Psoas muscle (tissue), 8 donors: ENCODE results near the gene EPO. TPM values are rescaled to one million over a fixed set of nuclear protein-coding genes. Genes with fewer than 3 reads are reported as not detected.

ENCODE experiments used
- ATAC-seq, 4 donors: fragments of 200-7000 bp; cut with Tn5 transposase; one replicate each; pipeline ENCODE4 v1.9.1; 2020; ENCODE audit warnings: moderate library complexity in 3 of 4, mild to moderate bottlenecking in 2 of 4
- DNase-seq, 2 donors: peaks; one replicate each; pipeline ENCODE4 v3.0.0-alpha.2; 2020
- H3K27ac ChIP-seq: fragments of 200-600 bp; one replicate; pipeline ENCODE4 v1.8.0; 2022
- H3K27me3 ChIP-seq, 3 donors: fragments of 200-600 bp in 1 of 3; one replicate each; pipeline versions ENCODE4 v1.6.1 to v1.8.0; 2013 to 2022; ENCODE audit warnings: low read length in 2 of 3, mild to moderate bottlenecking in 2 of 3, moderate library complexity in 1 of 3; ENCODE audit not compliant: insufficient read depth in 3 of 3
- H3K36me3 ChIP-seq, 2 donors: fragments of 200-600 bp in 1 of 2; one replicate each; pipeline versions ENCODE4 v1.6.1 to v1.8.0; 2013 to 2022; ENCODE audit warnings: low read depth in 1 of 2, mild to moderate bottlenecking in 1 of 2, moderate library complexity in 1 of 2; ENCODE audit not compliant: insufficient read depth in 1 of 2
- H3K4me1 ChIP-seq: fragments of 200-600 bp; one replicate; pipeline ENCODE4 v1.8.0; 2022
- H3K4me3 ChIP-seq: fragments of 200-600 bp; one replicate; pipeline ENCODE4 v1.8.0; 2022; ENCODE audit warnings: mild to moderate bottlenecking
- H3K9me3 ChIP-seq: fragments of 200-600 bp; one replicate; pipeline ENCODE4 v1.8.0; 2022
- CTCF ChIP-seq: fragments of 200-600 bp; IDR thresholded peaks from one replicate; pipeline ENCODE4 v1.8.0; 2022; ENCODE audit warnings: antibody characterized with exemption
- WGBS, 3 donors: extraction: QIAGEN DNeasy Blood & Tissue Kit; methylation state at CpG; one replicate each; pipeline versions ENCODE4 v1.1.6 to v1.1.7; 2013; 5-methylcytosine and 5-hydroxymethylcytosine counted together
- intact Hi-C, 2 donors: fragments of 100-400 bp; cut with DNase I; formaldehyde crosslinking; loops; one replicate each; pipeline versions ENCODE4 v1.11.0 to v1.14.2; 2022
- polyA plus RNA-seq, 3 donors: library from polyadenylated mRNA; stranded (reverse); fragments of 200-250 nt; gene quantifications; one replicate each; pipeline ENCODE4 v1.2.3, GENCODE V29; 2013
- total RNA-seq, 4 donors: library from RNA; stranded (reverse); fragmentation: NEBNext Ultra II Directional in 2 of 4; extraction: Animal tissue kit (Norgen Biotek cat#: 25700) in 2 of 4; gene quantifications; one replicate each; pipeline versions ENCODE4 v1.2.1 to v1.2.4, GENCODE V29; 2021 to 2023
- donor health status: healthy with polysubstance abuse.
- donor health status: DM: no; HTN: no; CAD: no; lungs with moderate emphysema.
- donor health status: Bipolar disorder and iron deficiency.
- donor health status: healthy.
- donor health status: DM: yes; HTN: yes; CAD: no.
- donor health status: DM: no; HTN: no; CAD: no.
- donor health status: DM: no; HTN: no; CAD: no.
- donor health status: DM: yes; HTN: yes; CAD: no.

The EPO gene
- total and polyA plus RNA-seq, 7 donors, result not detected

DNA sequence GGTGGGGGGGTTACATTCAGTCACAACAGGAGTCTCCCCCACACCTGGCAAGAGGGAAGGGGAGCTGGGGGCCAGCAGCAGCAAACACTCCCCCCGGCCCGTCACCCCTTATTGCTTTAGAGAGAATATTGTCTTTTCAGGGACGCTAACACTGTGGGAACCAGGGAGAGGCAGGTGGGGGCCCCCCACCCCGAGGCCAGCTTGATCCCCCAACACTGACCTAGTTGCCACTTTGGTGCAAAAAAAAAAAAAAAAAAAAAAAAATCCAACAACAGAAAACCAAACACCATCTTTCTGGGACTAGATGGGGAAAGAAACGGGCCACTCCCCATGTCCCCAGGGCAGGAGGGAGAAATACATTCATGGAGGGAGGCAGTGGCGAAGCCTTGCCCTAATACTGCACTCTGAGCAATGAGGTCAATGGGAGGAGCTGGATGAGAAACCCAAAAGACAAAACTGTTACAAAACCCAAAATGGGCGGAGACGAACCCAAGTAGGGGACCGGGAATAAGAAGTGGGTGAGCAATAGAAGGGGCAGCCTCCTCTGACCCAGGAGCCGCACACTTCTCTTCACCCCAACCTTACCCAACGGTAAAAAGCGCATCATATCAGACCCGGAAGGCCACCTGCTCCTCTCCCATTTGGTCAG is 40.2 kb upstream of the EPO start:
- TF ChIP-seq CTCF, result no peak
- Histone ChIP-seq H3K9me3 (no peaks in the 10 kb centered on the region), H3K27ac (peak overlapping the region; percentile 30), H3K4me3 (no peak overlapping the region), H3K4me1 (no peaks in the 10 kb centered on the region), H3K27me3 (no peaks in the 10 kb centered on the region), H3K36me3 (peaks cover 3 to 87% of the 10 kb centered on the region in 2 donors)
- WGBS, 3 donors, result 59 to 82% (median 68%) methylated on average over 13 of the region's 13 CpGs
- ATAC-seq, result peak in 3 of 4 donors; percentile 18 to 39 (median 34)
- DNase-seq, result peak; percentile 71 to 81
- intact Hi-C loops, result loop anchor here in 1 of 2 donors (5.0 kb wide), 1 partner anchor 93 kb away; the partner anchor contains the start of genes FBXO24 and LRCH4

DNA sequence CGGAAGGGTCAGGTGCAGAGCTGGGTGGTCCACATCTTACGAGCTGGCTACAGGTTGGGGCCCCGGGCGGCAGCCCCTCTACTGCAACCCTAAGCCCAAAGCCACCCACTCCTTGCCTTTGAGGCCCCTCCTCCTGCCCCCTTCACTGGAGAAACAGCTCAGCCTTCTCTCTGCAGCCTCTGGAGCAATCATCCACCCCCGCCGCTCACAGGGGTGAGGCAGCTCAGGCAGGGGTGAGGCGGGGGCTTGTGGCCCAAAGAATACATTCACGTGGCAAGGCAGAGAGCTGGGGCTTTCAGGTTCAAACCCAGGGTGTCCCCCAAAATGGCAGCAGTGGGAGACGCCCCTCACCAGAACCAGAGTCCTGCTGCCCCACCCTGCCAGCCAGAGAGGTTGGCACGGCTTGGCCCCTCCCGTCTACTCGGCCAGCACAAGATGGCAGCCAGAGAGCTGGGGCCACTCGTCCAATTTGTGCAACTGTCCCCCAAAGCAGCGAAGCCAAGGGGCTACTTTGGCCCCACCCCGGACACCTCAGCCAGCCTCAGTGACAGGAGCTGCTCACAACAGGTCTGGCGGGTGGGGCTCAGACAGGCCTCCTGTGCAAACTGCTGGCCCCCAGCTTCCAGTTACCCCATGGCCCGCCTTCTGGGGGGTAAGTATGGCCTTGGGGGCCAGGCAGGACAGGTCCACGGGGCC is 39.5 kb upstream of the EPO start:
- intact Hi-C loops, result no loop called here
- H3K36me3 ChIP-seq, result peaks cover 3 to 93% of the 10 kb centered on the region in 2 donors
- TF ChIP-seq CTCF, result no peak
- no peaks in the 10 kb centered on the region for H3K9me3 ChIP-seq
- no peaks in the 10 kb centered on the region for H3K27me3 ChIP-seq
- no peak overlapping the region for H3K4me3 ChIP-seq
- 73 to 92% (median 76%) methylated on average over 18 of the region's 18 CpGs for WGBS, 3 donors
- H3K4me1 ChIP-seq, result no peaks in the 10 kb centered on the region
- peak overlapping the region; percentile 30 for H3K27ac ChIP-seq
- peak in 2 of 4 donors; percentile 7 to 8 for ATAC-seq
- DNase-seq, result peak in 1 of 2 donors; percentile 62

GRCh38 chr7:100681491-100682227 is 38.6 kb upstream of the EPO start:
- H3K9me3 ChIP-seq, result no peaks in the 10 kb centered on the region
- no peak for TF ChIP-seq CTCF
- H3K4me3 ChIP-seq, result no peak overlapping the region
- intact Hi-C loops, result no loop called here
- H3K4me1 ChIP-seq, result no peaks in the 10 kb centered on the region
- H3K27ac ChIP-seq, result no peak overlapping the region
- H3K36me3 ChIP-seq, result peaks cover 3 to 98% of the 10 kb centered on the region in 2 donors
- no peaks in the 10 kb centered on the region for H3K27me3 ChIP-seq
- DNase-seq (no peak), ATAC-seq (no peak)
- WGBS, 3 donors, result 68 to 69% (median 68%) methylated on average over 27 to 29 of the region's 29 CpGs

DNA sequence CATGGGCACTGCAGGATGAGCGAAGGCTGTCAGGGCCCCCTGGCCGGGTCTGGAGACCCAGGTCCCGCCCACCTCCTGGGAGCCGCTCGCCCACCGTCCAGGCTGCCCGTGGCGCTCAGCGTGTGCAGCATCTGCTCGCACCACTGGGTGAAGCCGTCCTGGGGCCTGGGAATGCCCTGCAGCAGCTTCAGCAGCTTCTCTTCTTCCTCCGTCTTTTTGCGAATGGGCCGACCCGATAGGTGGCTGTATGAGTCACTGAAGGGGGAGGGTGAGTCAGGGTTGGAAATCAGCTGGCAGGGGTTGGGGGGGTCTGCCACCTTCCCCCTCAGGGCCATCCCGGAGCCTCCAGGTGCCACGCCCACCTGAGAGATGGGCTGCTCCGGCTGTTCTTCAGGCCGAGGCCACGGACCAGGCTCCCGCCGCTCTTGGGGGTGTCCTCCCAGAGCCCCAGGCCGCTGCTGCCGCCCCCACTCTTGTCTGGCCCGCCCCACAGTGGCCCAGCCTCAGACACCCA is 38.0 kb upstream of the EPO start:
- ATAC-seq (peak in 1 of 4 donors; percentile 2), DNase-seq (peak in 1 of 2 donors; percentile 58)
- Histone ChIP-seq H3K9me3 (no peaks in the 10 kb centered on the region), H3K36me3 (peaks cover 3 to 98% of the 10 kb centered on the region in 2 donors), H3K27me3 (no peaks in the 10 kb centered on the region), H3K27ac (no peak overlapping the region), H3K4me3 (no peak overlapping the region), H3K4me1 (no peaks in the 10 kb centered on the region)
- intact Hi-C loops, result no loop called here
- TF ChIP-seq CTCF, result no peak
- 78 to 83% (median 80%) methylated on average over 22 to 25 of the region's 25 CpGs for WGBS, 3 donors
